HEK293 (cell line): Measurements from ENCODE around the gene P2RY2.

Source experiments
- CTCF ChIA-PET: fragments of 350-600 bp; formaldehyde crosslinking; extraction: SDS; loops from one replicate; lab custom pipeline; 2021; ENCODE audit warnings: antibody characterized with exemption; lab: Yijun Ruan, JAX
- POLR2A ChIA-PET: fragments of 300-600 bp; formaldehyde crosslinking; extraction: SDS; loops from one replicate; lab custom pipeline; 2020; ENCODE audit warnings: antibody characterized with exemption, inconsistent platforms; lab: Yijun Ruan, JAX
- H3K27ac ChIP-seq: fragments of 200-500 bp; sonication (Bioruptor generic); 2 replicates; pipeline ENCODE4 v1.5.1; 2014; ENCODE audit warnings: low read depth, low read length, control low read depth, inconsistent platforms; ENCODE audit errors: extremely low read depth
- H3K36me3 ChIP-seq, 2 experiments: fragments of 200-500 bp in 1 of 2; sonication (Bioruptor generic) in 1 of 2; 1 replicate in 1 of 2; 2 replicates in 1 of 2; pipeline ENCODE4 v1.5.1; 2014 to 2017; ENCODE audit warnings: inconsistent platforms in 2 of 2, low read length in 2 of 2; ENCODE audit not compliant: control insufficient read depth in 2 of 2, insufficient read depth in 1 of 2
- H3K4me1 ChIP-seq: fragments of 200-500 bp; sonication (Bioruptor generic); 2 replicates; pipeline ENCODE4 v1.5.1; 2014; ENCODE audit warnings: mild to moderate bottlenecking, low read length, inconsistent platforms; ENCODE audit not compliant: control insufficient read depth, insufficient read depth
- H3K4me3 ChIP-seq: 2 replicates; pipeline ENCODE4 v1.5.1; 2011; ENCODE audit warnings: low read depth, mild to moderate bottlenecking, control low read depth, low read length, moderate library complexity
- H3K9me3 ChIP-seq: fragments of 200-500 bp; sonication (Bioruptor generic); 2 replicates; pipeline ENCODE4 v1.5.1; 2014; ENCODE audit warnings: low read depth, low read length, inconsistent platforms; ENCODE audit not compliant: control insufficient read depth, insufficient read depth
- GLIS2 ChIP-seq: fragments of 450-650 bp; formaldehyde crosslinking; IDR thresholded peaks from 2 replicates; pipeline ENCODE4 v1.5.1; 2016; ENCODE audit warnings: missing biosample characterization, missing genetic modification characterization
- OVOL3 ChIP-seq: fragments of 450-650 bp; formaldehyde crosslinking; IDR thresholded peaks from 2 replicates; pipeline ENCODE4 v1.5.1; 2016; ENCODE audit warnings: missing biosample characterization, missing genetic modification characterization
- SCRT2 ChIP-seq: fragments of 450-650 bp; formaldehyde crosslinking; IDR thresholded peaks from 2 replicates; pipeline ENCODE4 v1.5.1; 2016; ENCODE audit warnings: missing biosample characterization, missing genetic modification characterization
- SETDB1 ChIP-seq: IDR thresholded peaks from one replicate; pipeline ENCODE4 v1.6.1; 2017; ENCODE audit warnings: mild to moderate bottlenecking, low read length, moderate library complexity, mixed read lengths; ENCODE audit not compliant: insufficient read length
- SP7 ChIP-seq: fragments of 450-650 bp; formaldehyde crosslinking; IDR thresholded peaks from 2 replicates; pipeline ENCODE4 v1.5.1; 2016; ENCODE audit warnings: missing biosample characterization, missing genetic modification characterization
- ZBTB1 ChIP-seq: fragments of 450-650 bp; formaldehyde crosslinking; IDR thresholded peaks from 2 replicates; pipeline ENCODE4 v1.5.1; 2016; ENCODE audit warnings: missing biosample characterization, missing genetic modification characterization
- ZBTB17 ChIP-seq: fragments of 450-650 bp; formaldehyde crosslinking; IDR thresholded peaks from 2 replicates; pipeline ENCODE4 v1.5.1; 2016; ENCODE audit warnings: missing biosample characterization, missing genetic modification characterization
- ZBTB20 ChIP-seq: fragments of 450-650 bp; formaldehyde crosslinking; IDR thresholded peaks from 2 replicates; pipeline ENCODE4 v1.5.1; 2016; ENCODE audit warnings: missing biosample characterization, missing genetic modification characterization
- ZFHX2 ChIP-seq: fragments of 450-650 bp; formaldehyde crosslinking; conservative IDR thresholded peaks from 2 replicates; pipeline ENCODE4 v1.5.1; 2016; ENCODE audit warnings: missing biosample characterization, missing genetic modification characterization
- ZFP3 ChIP-seq: fragments of 450-650 bp; formaldehyde crosslinking; IDR thresholded peaks from 2 replicates; pipeline ENCODE4 v1.5.1; 2016; ENCODE audit warnings: low read depth, missing biosample characterization, missing genetic modification characterization
- ZNF169 ChIP-seq: fragments of 450-650 bp; formaldehyde crosslinking; IDR thresholded peaks from 2 replicates; pipeline ENCODE4 v1.5.1; 2016; ENCODE audit warnings: missing biosample characterization, missing genetic modification characterization
- ZNF221 ChIP-seq: fragments of 450-650 bp; formaldehyde crosslinking; IDR thresholded peaks from 2 replicates; pipeline ENCODE4 v1.5.1; 2017; ENCODE audit warnings: missing biosample characterization, missing genetic modification characterization, borderline replicate concordance
- ZNF248 ChIP-seq: fragments of 450-650 bp; formaldehyde crosslinking; IDR thresholded peaks from 2 replicates; pipeline ENCODE4 v1.5.1; 2017; ENCODE audit warnings: missing biosample characterization, missing genetic modification characterization
- ZNF302 ChIP-seq: fragments of 450-650 bp; formaldehyde crosslinking; IDR thresholded peaks from 2 replicates; pipeline ENCODE4 v1.5.1; 2016; ENCODE audit warnings: missing biosample characterization, missing genetic modification characterization, low read depth
- ZNF324 ChIP-seq: fragments of 450-650 bp; formaldehyde crosslinking; IDR thresholded peaks from 2 replicates; pipeline ENCODE4 v1.5.1; 2016; ENCODE audit warnings: missing biosample characterization, missing genetic modification characterization
- ZNF350 ChIP-seq: fragments of 450-650 bp; formaldehyde crosslinking; IDR thresholded peaks from 2 replicates; pipeline ENCODE4 v1.5.0; 2017; ENCODE audit warnings: missing biosample characterization, mild to moderate bottlenecking, missing genetic modification characterization
- ZNF394 ChIP-seq: fragments of 450-650 bp; formaldehyde crosslinking; IDR thresholded peaks from 2 replicates; pipeline ENCODE4 v1.5.1; 2016; ENCODE audit warnings: missing biosample characterization, missing genetic modification characterization, mild to moderate bottlenecking, moderate library complexity, borderline replicate concordance
- ZNF549 ChIP-seq: fragments of 450-650 bp; IDR thresholded peaks from 2 replicates; pipeline ENCODE4 v1.5.1; 2018; ENCODE audit warnings: missing biosample characterization, missing genetic modification characterization, mild to moderate bottlenecking, inconsistent platforms, moderate library complexity
- ZNF596 ChIP-seq: fragments of 450-650 bp; IDR thresholded peaks from 2 replicates; pipeline ENCODE4 v1.5.0; 2018; ENCODE audit warnings: missing biosample characterization, mild to moderate bottlenecking, missing genetic modification characterization, moderate library complexity
- ZNF600 ChIP-seq: fragments of 450-650 bp; formaldehyde crosslinking; IDR thresholded peaks from 2 replicates; pipeline ENCODE4 v1.5.1; 2016; ENCODE audit warnings: missing biosample characterization, missing genetic modification characterization
- ZNF664 ChIP-seq: fragments of 450-650 bp; formaldehyde crosslinking; IDR thresholded peaks from 2 replicates; pipeline ENCODE4 v1.5.1; 2016; ENCODE audit warnings: missing biosample characterization, missing genetic modification characterization
- ZNF670 ChIP-seq: fragments of 450-650 bp; formaldehyde crosslinking; IDR thresholded peaks from 2 replicates; pipeline ENCODE4 v1.5.1; 2016; ENCODE audit warnings: missing biosample characterization, missing genetic modification characterization, low read depth
- ZNF791 ChIP-seq: fragments of 450-650 bp; formaldehyde crosslinking; IDR thresholded peaks from 2 replicates; pipeline ENCODE4 v1.5.1; 2016; ENCODE audit warnings: missing biosample characterization, missing genetic modification characterization
- TF ChIP-seq, protein P1 (sequence below): fragments of 450-650 bp; formaldehyde crosslinking; IDR thresholded peaks from 2 replicates; pipeline ENCODE4 v1.5.1; 2017; ENCODE audit warnings: missing biosample characterization, missing genetic modification characterization
- TF ChIP-seq, protein P2 (sequence below): fragments of 450-650 bp; formaldehyde crosslinking; IDR thresholded peaks from 2 replicates; pipeline ENCODE4 v1.5.1; 2016; ENCODE audit warnings: missing biosample characterization, missing genetic modification characterization

P2RY2 gene

DNA sequence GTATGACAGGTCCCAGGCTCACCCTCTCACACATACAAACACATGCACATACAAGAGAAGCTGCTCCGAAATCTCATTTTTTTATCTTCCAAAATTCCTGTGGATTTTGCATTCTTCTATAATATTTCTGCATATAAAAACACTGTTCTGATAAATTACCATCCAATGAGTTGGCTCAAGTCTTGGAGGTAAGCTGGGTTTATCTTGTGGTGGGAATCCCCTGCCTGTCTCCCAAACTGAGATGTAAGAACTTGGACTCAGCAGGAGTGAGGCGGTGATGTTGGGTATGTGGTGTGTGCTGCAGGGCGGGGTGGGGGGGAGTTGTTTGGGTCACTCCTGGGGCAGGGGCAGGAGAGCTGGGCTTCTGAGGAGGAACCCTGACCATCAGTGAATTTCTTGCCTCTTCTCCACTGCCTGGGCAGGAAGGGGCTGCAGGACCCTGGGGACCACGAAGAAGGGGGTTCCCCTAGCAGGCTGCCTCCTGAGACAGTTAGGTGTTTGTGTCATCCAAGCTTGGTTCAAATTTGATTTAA is 47.3 kb downstream of the P2RY2 start:
- CTCF ChIA-PET: no interaction called here
- no peaks in the 10 kb centered on the region for H3K9me3 ChIP-seq
- H3K4me1 ChIP-seq: no peaks in the 10 kb centered on the region
- H3K36me3 ChIP-seq: no peaks in the 10 kb centered on the region
- POLR2A ChIA-PET: no interaction called here
- no peak overlapping the region for H3K4me3 ChIP-seq
- no peak overlapping the region for H3K27ac ChIP-seq
- TF ChIP-seq ZNF596 (tag by site-specific recombination): no peak
- no peak for TF ChIP-seq ZNF248
- TF ChIP-seq, all 188 proteins: peak for 0

DNA sequence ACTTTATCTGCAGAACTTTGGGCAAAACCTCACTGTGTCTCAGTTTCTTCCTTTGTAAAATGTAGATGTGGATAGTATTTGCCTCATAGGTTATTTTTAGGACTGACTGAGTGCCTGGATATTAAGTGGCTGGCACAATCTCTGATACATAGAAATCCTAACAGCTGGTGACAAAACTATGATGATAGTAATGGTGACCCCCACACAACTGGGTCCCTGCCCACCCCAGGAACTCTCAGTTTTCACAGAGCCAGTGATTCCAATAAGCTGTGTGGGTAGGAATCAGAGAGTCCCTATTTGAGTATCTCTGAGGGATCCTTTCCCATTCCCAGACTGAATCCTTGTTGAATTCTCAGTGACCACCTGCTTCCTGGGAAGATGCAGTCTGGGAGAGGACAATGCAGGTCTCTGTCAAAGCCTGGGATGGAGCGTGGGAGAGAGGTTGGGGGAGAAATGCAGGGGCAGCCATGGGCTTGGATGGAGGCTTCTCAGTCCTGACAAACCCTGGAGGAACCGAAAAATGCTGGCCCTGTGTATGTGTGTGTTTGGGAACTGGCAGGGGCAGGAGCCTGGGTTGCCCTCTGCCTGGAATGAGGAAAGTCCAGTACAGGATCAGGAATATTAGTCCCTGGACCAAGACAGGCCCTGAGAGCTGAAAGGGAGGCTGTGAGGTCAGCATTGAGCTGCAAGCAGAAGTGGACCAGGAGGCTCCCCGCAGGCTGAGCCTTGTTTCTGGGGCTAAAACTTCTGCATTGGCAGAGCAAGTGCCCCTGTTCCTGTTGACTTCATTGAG is 48.0 kb downstream of the P2RY2 start:
- TF ChIP-seq ZNF302 (tag by site-specific recombination) (no peak), ZNF600 (tag by site-specific recombination) (no peak), ZNF324 (tag by site-specific recombination) (no peak), ZNF549 (tag by site-specific recombination) (no peak), ZFP3 (no peak)
- TF ChIP-seq, protein P1, sequence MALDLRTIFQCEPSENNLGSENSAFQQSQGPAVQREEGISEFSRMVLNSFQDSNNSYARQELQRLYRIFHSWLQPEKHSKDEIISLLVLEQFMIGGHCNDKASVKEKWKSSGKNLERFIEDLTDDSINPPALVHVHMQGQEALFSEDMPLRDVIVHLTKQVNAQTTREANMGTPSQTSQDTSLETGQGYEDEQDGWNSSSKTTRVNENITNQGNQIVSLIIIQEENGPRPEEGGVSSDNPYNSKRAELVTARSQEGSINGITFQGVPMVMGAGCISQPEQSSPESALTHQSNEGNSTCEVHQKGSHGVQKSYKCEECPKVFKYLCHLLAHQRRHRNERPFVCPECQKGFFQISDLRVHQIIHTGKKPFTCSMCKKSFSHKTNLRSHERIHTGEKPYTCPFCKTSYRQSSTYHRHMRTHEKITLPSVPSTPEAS (tag by site-specific recombination): no peak
- Histone ChIP-seq H3K4me3 (no peak overlapping the region), H3K36me3 (no peaks in the 10 kb centered on the region), H3K9me3 (no peaks in the 10 kb centered on the region), H3K27ac (no peak overlapping the region), H3K4me1 (no peaks in the 10 kb centered on the region)
- ChIA-PET CTCF (no interaction called here), POLR2A (no interaction called here)

DNA sequence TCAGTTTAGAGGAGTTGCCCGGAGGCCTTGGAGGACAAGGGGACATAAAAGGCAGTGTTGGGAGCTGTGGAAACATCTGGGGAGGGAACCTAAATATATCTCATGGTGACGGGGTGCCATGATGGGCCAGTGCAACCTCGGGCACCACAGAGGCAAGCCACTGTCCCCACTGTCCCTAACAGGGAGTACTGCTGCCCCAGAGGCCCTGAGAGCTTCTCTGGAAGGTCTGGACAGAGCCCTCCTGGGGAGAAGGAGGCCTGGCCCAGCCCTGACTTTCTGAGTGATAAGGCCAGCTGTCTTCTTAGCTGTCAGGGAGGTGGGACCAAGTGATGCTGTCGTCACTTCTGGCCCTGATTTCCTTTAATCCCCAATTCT is 48.6 kb downstream of the P2RY2 start:
- H3K27ac ChIP-seq: no peak overlapping the region
- ChIA-PET CTCF (interaction anchor here (1.4 kb wide), 1 partner anchor 8 kb away, joined by 4 read pairs; no protein-coding TSS in a partner anchor), POLR2A (no interaction called here)
- H3K36me3 ChIP-seq: no peaks in the 10 kb centered on the region
- H3K4me3 ChIP-seq: no peak overlapping the region
- H3K9me3 ChIP-seq: no peaks in the 10 kb centered on the region
- H3K4me1 ChIP-seq: no peaks in the 10 kb centered on the region
- TF ChIP-seq ZNF394 (tag by site-specific recombination) (no peak), SETDB1 (no peak), ZNF169 (no peak), ZNF664 (tag by site-specific recombination) (no peak)
- TF ChIP-seq, protein P2, sequence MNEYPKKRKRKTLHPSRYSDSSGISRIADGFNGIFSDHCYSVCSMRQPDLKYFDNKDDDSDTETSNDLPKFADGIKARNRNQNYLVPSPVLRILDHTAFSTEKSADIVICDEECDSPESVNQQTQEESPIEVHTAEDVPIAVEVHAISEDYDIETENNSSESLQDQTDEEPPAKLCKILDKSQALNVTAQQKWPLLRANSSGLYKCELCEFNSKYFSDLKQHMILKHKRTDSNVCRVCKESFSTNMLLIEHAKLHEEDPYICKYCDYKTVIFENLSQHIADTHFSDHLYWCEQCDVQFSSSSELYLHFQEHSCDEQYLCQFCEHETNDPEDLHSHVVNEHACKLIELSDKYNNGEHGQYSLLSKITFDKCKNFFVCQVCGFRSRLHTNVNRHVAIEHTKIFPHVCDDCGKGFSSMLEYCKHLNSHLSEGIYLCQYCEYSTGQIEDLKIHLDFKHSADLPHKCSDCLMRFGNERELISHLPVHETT (tag by site-specific recombination): no peak

DNA sequence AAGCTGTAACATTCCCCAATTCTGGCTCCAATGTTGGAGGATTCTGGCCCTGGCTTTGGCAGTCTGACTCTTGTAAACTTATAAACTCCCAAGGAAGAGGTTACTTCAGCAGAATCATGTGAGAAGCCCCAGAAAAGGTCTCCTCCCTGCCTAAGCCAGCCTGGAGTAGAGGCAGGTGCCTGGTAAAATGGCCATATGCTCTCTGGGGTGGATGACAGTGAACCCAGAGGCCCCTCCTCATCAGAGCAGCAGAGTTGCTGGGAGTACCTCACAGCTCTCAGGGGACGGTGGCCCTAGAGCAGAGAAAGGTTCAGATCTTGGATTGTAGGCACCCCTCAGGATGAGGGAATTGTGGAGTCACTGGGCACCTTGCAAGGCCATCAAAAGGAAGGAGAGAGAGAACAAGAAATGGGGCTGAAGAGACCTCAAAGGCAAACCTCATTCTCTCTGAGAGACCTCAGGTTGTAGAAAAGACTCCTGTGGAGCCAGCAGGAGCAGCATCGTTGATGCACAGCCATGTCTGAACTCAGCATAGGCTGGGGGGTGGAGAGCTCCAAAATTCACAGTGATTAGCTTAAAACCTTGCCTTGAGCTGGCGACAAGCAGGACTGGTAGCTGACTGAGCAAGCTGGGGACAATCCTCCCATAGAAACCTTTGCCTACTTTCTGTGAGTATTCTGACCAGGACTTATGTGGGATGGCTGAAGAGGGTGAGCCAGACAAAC is 49.2 kb downstream of the P2RY2 start:
- Histone ChIP-seq H3K9me3 (no peaks in the 10 kb centered on the region), H3K4me1 (no peaks in the 10 kb centered on the region), H3K36me3 (no peaks in the 10 kb centered on the region), H3K4me3 (no peak overlapping the region), H3K27ac (no peak overlapping the region)
- CTCF ChIA-PET: interaction anchor here (0.7 to 1.4 kb wide), 2 partner anchors 9 to 39 kb away, joined by 3 to 4 read pairs; no protein-coding TSS in a partner anchor
- POLR2A ChIA-PET: no interaction called here
- TF ChIP-seq SP7 (tag by site-specific recombination): no peak
- no peak for TF ChIP-seq SCRT2
- no peak for TF ChIP-seq ZBTB17 (tag by site-specific recombination)
- no peak for TF ChIP-seq ZNF670 (tag by site-specific recombination)
- no peak for TF ChIP-seq GLIS2 (tag by site-specific recombination)
- TF ChIP-seq ZNF791: no peak
- no peak for TF ChIP-seq OVOL3 (tag by site-specific recombination)
- TF ChIP-seq ZFHX2 (tag by site-specific recombination): no peak
- no peak for TF ChIP-seq ZNF350 (tag by site-specific recombination)
- TF ChIP-seq ZBTB20 (tag by site-specific recombination): no peak
- no peak for TF ChIP-seq ZNF221
- TF ChIP-seq ZBTB1: no peak
